ENCODE measurements around the gene AFM.

Gene AFM

GRCh38 chr4:73486497-73486896, 5.0 kb downstream of the AFM start:
- no peaks in the 10 kb centered on the region for H3K9me3 ChIP-seq (ENCODE audit: insufficient read depth, low read length, severe bottlenecking)
- H3K4me3 ChIP-seq (ENCODE audit: low read depth in 1 of 2, low read length in 2 of 2): no peak overlapping the region
- H3K27me3 ChIP-seq (ENCODE audit: insufficient read depth, low read length, poor library complexity): no peaks in the 10 kb centered on the region
- DNase-seq (no peak), ATAC-seq (ENCODE audit: insufficient read depth, low read depth) (no peak)
- H3K4me2 ChIP-seq (ENCODE audit: insufficient read depth, low read length): no peak overlapping the region
- no peaks in the 10 kb centered on the region for H3K4me1 ChIP-seq (ENCODE audit: insufficient read depth, low read length)
- no peak overlapping the region for H3K9ac ChIP-seq (ENCODE audit: low read depth, low read length)
- no peak overlapping the region for H2AFZ ChIP-seq (ENCODE audit: low read depth, low read length)
- TF ChIP-seq EZH2 (IDR thresholded peaks at IDR 0.05; ENCODE audit: borderline replicate concordance, low read depth, low read length, severe bottlenecking) (no peak), CTCF (IDR thresholded peaks at IDR 0.05; ENCODE audit: borderline replicate concordance, extremely low read depth, low read length, poor library complexity, severe bottlenecking) (no peak)
- no peaks in the 10 kb centered on the region for H3K79me2 ChIP-seq (ENCODE audit: insufficient read depth, low read length)
- H3K36me3 ChIP-seq (ENCODE audit: insufficient read depth, low read length): no peaks in the 10 kb centered on the region
- H4K20me1 ChIP-seq (ENCODE audit: insufficient read depth, low read length): no peaks in the 10 kb centered on the region
- no peak overlapping the region for H3K27ac ChIP-seq (ENCODE audit: low read length)

DNA sequence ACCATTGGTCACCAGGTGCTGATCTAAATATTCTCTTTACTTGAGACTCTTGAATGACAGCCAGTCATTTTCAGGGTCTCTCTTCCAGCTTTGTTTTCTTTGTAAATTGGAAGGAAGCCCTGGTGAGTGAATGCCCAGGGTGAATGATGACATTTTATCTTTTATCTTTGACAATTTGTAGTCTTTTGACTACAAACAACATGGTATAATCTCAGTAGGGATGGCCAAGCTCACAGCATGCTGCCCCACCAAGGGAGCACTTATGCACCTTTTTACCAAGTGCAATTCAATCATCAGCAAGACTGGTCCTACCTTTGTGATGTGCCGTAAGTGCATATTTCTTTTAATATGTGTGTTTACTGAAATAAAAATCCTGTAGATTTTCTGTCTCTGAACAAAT, 5.7 kb downstream of the AFM start:
- no peak for DNase-seq
- no peaks in the 10 kb centered on the region for H3K79me2 ChIP-seq (ENCODE audit: insufficient read depth, low read length)

GRCh38 chr4:73499996-73500765, 18.6 kb downstream of the AFM start:
- no peak for DNase-seq
- no peak overlapping the region for H3K27ac ChIP-seq (ENCODE audit: low read length)
- H3K9ac ChIP-seq (ENCODE audit: low read depth, low read length): no peak overlapping the region
- peak overlapping the region; percentile 51 for H2AFZ ChIP-seq (ENCODE audit: low read depth, low read length)
- no peaks in the 10 kb centered on the region for H4K20me1 ChIP-seq (ENCODE audit: insufficient read depth, low read length)
- no peak for TF ChIP-seq CTCF (IDR thresholded peaks at IDR 0.05; ENCODE audit: borderline replicate concordance, extremely low read depth, low read length, poor library complexity, severe bottlenecking)
- no peak for TF ChIP-seq EZH2 (IDR thresholded peaks at IDR 0.05; ENCODE audit: borderline replicate concordance, low read depth, low read length, severe bottlenecking)
- H3K4me2 ChIP-seq (ENCODE audit: insufficient read depth, low read length): no peak overlapping the region
- H3K79me2 ChIP-seq (ENCODE audit: insufficient read depth, low read length): no peaks in the 10 kb centered on the region
- ATAC-seq (ENCODE audit: insufficient read depth, low read depth): no peak
- H3K27me3 ChIP-seq (ENCODE audit: insufficient read depth, low read length, poor library complexity): no peaks in the 10 kb centered on the region
- peaks cover 6% of the 10 kb centered on the region; the same call in 1 of the 2 replicates for H3K4me1 ChIP-seq (ENCODE audit: insufficient read depth, low read length)
- no peak overlapping the region for H3K4me3 ChIP-seq (ENCODE audit: low read depth in 1 of 2, low read length in 2 of 2)
- H3K9me3 ChIP-seq (ENCODE audit: insufficient read depth, low read length, severe bottlenecking): no peaks in the 10 kb centered on the region
- no peaks in the 10 kb centered on the region for H3K36me3 ChIP-seq (ENCODE audit: insufficient read depth, low read length)

More for the DNA sequence above, 5.7 kb downstream of the AFM start:
- no peak for ATAC-seq (ENCODE audit: insufficient read depth, low read depth)
- H3K36me3 ChIP-seq (ENCODE audit: insufficient read depth, low read length): no peaks in the 10 kb centered on the region
- H3K4me1 ChIP-seq (ENCODE audit: insufficient read depth, low read length): no peaks in the 10 kb centered on the region
- H3K4me2 ChIP-seq (ENCODE audit: insufficient read depth, low read length): no peak overlapping the region
- H4K20me1 ChIP-seq (ENCODE audit: insufficient read depth, low read length): no peaks in the 10 kb centered on the region
- H3K9ac ChIP-seq (ENCODE audit: low read depth, low read length): no peak overlapping the region
- no peak overlapping the region for H3K27ac ChIP-seq (ENCODE audit: low read length)
- no peak overlapping the region for H2AFZ ChIP-seq (ENCODE audit: low read depth, low read length)
- H3K9me3 ChIP-seq (ENCODE audit: insufficient read depth, low read length, severe bottlenecking): no peaks in the 10 kb centered on the region
- TF ChIP-seq CTCF (IDR thresholded peaks at IDR 0.05; ENCODE audit: borderline replicate concordance, extremely low read depth, low read length, poor library complexity, severe bottlenecking) (no peak), EZH2 (IDR thresholded peaks at IDR 0.05; ENCODE audit: borderline replicate concordance, low read depth, low read length, severe bottlenecking) (no peak)
- H3K4me3 ChIP-seq (ENCODE audit: low read depth in 1 of 2, low read length in 2 of 2): no peak overlapping the region
- H3K27me3 ChIP-seq (ENCODE audit: insufficient read depth, low read length, poor library complexity): no peaks in the 10 kb centered on the region

Data from DND-41 (cell line).